HepG2 (cell line): ENCODE results near the gene CEP104. TPM values are rescaled to one million over a fixed set of nuclear protein-coding genes. Genes with fewer than 3 reads are reported as not detected.

Experiments
- GLMP ChIP-seq: sonication (generic); formaldehyde crosslinking; IDR thresholded peaks from 2 replicates; pipeline ENCODE4 v1.9.0; 2021; ENCODE audit warnings: missing genetic modification reagents, mild to moderate bottlenecking, borderline replicate concordance
- HMGA1 ChIP-seq: sonication (generic); formaldehyde crosslinking; conservative IDR thresholded peaks from 2 replicates; pipeline ENCODE4 v1.4.0; 2020; ENCODE audit warnings: missing genetic modification reagents
- IRF9 ChIP-seq: sonication (generic); formaldehyde crosslinking; IDR thresholded peaks from 2 replicates; pipeline ENCODE4 v1.8.0; 2022; ENCODE audit warnings: missing genetic modification reagents, mild to moderate bottlenecking, borderline replicate concordance
- KDM2A ChIP-seq: sonication (generic); formaldehyde crosslinking; IDR thresholded peaks from 2 replicates; pipeline ENCODE4 v1.4.0; 2020; ENCODE audit warnings: low read depth, missing genetic modification reagents, borderline replicate concordance
- MEF2D ChIP-seq: sonication (generic); formaldehyde crosslinking; IDR thresholded peaks from 2 replicates; pipeline ENCODE4 v1.5.1; 2020; ENCODE audit warnings: mild to moderate bottlenecking, missing genetic modification reagents
- MXD4 ChIP-seq: IDR thresholded peaks from 2 replicates; pipeline ENCODE4 v1.6.1; 2016; ENCODE audit warnings: mild to moderate bottlenecking, missing biosample characterization, missing genetic modification reagents
- PRMT3 ChIP-seq: sonication (generic); formaldehyde crosslinking; IDR thresholded peaks from 2 replicates; pipeline ENCODE4 v1.8.1; 2022; ENCODE audit warnings: low read depth, mild to moderate bottlenecking, moderate library complexity, missing genetic modification reagents, borderline replicate concordance
- RFX3 ChIP-seq: IDR thresholded peaks from 2 replicates; pipeline ENCODE4 v1.6.1; 2016; ENCODE audit warnings: missing biosample characterization, missing genetic modification reagents
- SALL1 ChIP-seq: sonication (generic); formaldehyde crosslinking; IDR thresholded peaks from 2 replicates; pipeline ENCODE4 v1.8.0; 2022; ENCODE audit warnings: mild to moderate bottlenecking, missing genetic modification reagents
- SAP130 ChIP-seq: IDR thresholded peaks from 2 replicates; pipeline ENCODE4 v1.6.1; 2016; ENCODE audit warnings: low read depth
- SNAPC4 ChIP-seq: sonication (generic); formaldehyde crosslinking; IDR thresholded peaks from 2 replicates; pipeline ENCODE4 v1.4.0; 2020; ENCODE audit warnings: mild to moderate bottlenecking, missing genetic modification reagents
- ZNF3 ChIP-seq: IDR thresholded peaks from 2 replicates; pipeline ENCODE4 v1.7.0; 2017; ENCODE audit warnings: inconsistent platforms
- ZNF496 ChIP-seq: sonication (generic); formaldehyde crosslinking; IDR thresholded peaks from 2 replicates; pipeline ENCODE4 v1.8.1; 2023; ENCODE audit warnings: mild to moderate bottlenecking, moderate library complexity, missing genetic modification reagents; ENCODE audit not compliant: insufficient replicate concordance
- ZNF501 ChIP-seq: sonication (generic); formaldehyde crosslinking; IDR thresholded peaks from 2 replicates; pipeline ENCODE4 v1.5.1; 2020; ENCODE audit warnings: mild to moderate bottlenecking, moderate library complexity, missing genetic modification reagents
- ZNF570 ChIP-seq: sonication (generic); formaldehyde crosslinking; IDR thresholded peaks from 2 replicates; pipeline ENCODE4 v1.4.0; 2020; ENCODE audit warnings: mild to moderate bottlenecking, missing genetic modification reagents, borderline replicate concordance
- ZNF574 ChIP-seq: sonication (generic); formaldehyde crosslinking; IDR thresholded peaks from 2 replicates; pipeline ENCODE4 v1.4.0; 2020; ENCODE audit warnings: missing genetic modification reagents
- ZNF777 ChIP-seq: sonication (generic); formaldehyde crosslinking; IDR thresholded peaks from 2 replicates; pipeline ENCODE4 v1.4.0; 2020; ENCODE audit warnings: missing genetic modification reagents
- ZSCAN30 ChIP-seq: sonication (generic); formaldehyde crosslinking; IDR thresholded peaks from 2 replicates; pipeline ENCODE4 v1.5.0; 2020; ENCODE audit warnings: mild to moderate bottlenecking, missing genetic modification reagents
- polyA plus RNA-seq, 8 experiments: library from polyadenylated mRNA; depleted of rRNA in 3 of 8; stranded (reverse) in 7 of 8; unstranded in 1 of 8; fragments of >200 nt; fragmentation: Illumina TruSeq in 4 of 8; extraction: Trizol in 4 of 8; gene quantifications; 2 replicates each; pipeline versions ENCODE4 v1.2.1 to v1.2.3, GENCODE V29; 2011 to 2016; ENCODE audit warnings: low read depth in 4 of 8, missing spikeins in 1 of 8, mixed read lengths in 1 of 8; ENCODE audit not compliant: insufficient read depth in 1 of 8
- total RNA-seq, 5 experiments: library from RNA; depleted of rRNA; stranded (reverse); fragments of >200 nt; fragmentation: Illumina TruSeq; extraction: Trizol; gene quantifications; 2 replicates each; pipeline ENCODE4 v1.2.3, GENCODE V29; 2016; ENCODE audit warnings: low read depth in 1 of 5

The CEP104 gene
- total and polyA plus RNA-seq, 2 of the 13 experiments (the other 11 are each of a cell fraction or from before 2014, with no cell fraction given), result 20.4 to 30.1 TPM

GRCh38 chr1:3900969-3901529, 44.0 kb upstream of the CEP104 start (continued):
- TF ChIP-seq MXD4 (CRISPR knock-in tag) (0 out of 2 replicates have a peak, but pooled peaks have one; percentile 36), ZNF777 (peak; percentile 69), PRMT3 (CRISPR knock-in tag) (no peak), ZNF496 (CRISPR knock-in tag) (no peak), SNAPC4 (CRISPR knock-in tag) (no peak), IRF9 (CRISPR knock-in tag) (peak; percentile 51; the same call in 1 of the 2 replicates), ZNF574 (CRISPR knock-in tag) (no peak; the same call in 1 of the 2 replicates), ZNF501 (CRISPR knock-in tag) (peak; percentile 77; the same call in 1 of the 2 replicates), ZSCAN30 (no peak), GLMP (CRISPR knock-in tag) (no peak), SALL1 (CRISPR knock-in tag) (no peak; the same call in 1 of the 2 replicates), ZNF570 (CRISPR knock-in tag) (no peak), KDM2A (peak; percentile 71; the same call in 1 of the 2 replicates), ZNF3 (CRISPR knock-in tag) (no peak), MEF2D (CRISPR knock-in tag) (no peak; the same call in 1 of the 2 replicates), HMGA1 (CRISPR knock-in tag) (no peak), RFX3 (CRISPR knock-in tag) (no peak), SAP130 (CRISPR knock-in tag) (peak; percentile 73)
